Activated gamma-delta T cell (primary cell): ENCODE measurements around the gene KRTAP10-5.
"Not testable (repeated sequence)": the region's sequence is repeated elsewhere in the genome, so short reads cannot be mapped to it uniquely, and the experiment has no call there.

ENCODE experiments used
- DNase-seq: peaks from one replicate; lab custom pipeline; 2025; lab: John Stamatoyannopoulos, UW

The KRTAP10-5 gene

DNA sequence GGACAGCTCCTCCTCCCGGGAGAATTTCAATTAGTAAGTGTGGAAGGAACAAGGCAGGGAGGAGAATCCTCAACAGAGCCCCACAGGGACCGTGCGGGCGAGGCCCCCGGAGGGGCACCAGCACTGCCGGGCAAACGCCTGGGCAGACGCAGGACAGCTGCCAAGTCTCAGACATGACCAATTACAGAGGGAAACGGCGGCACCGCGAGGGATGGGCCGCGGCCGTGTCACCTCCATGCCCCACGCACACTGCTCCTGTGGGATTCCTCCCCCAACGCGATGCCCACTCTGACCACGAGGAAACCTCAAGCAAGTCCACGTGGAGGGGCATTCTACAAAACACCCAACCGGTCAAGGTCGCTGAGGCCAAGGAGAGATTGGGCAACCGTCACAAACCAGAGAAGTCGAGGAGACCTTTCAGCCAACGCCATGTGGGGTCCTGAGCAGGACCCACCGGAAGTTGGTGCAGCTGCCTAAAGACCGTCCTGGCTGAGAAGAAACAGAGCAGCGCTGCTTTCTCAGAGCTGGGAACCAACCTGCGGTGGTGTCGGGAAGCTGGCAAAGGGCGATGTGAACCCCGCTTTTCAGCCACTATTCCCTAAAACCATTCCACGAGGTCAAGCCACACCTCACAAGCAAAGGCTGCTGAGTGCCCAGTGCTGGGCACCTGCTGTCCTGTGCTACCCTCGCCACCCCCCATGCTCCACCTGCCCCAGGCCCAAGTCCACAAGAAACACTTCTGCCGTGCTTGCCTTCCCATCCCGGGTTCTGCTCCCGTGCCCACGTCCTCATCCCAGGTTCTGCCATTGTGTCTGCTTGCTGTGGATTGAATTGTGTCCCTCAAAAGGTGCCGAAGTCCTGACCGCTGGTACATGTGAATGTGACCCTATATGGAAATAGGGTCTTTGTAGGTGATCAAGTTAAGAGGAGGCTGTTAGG is 8.3 kb downstream of the KRTAP10-5 start:
- no peak for DNase-seq

DNA sequence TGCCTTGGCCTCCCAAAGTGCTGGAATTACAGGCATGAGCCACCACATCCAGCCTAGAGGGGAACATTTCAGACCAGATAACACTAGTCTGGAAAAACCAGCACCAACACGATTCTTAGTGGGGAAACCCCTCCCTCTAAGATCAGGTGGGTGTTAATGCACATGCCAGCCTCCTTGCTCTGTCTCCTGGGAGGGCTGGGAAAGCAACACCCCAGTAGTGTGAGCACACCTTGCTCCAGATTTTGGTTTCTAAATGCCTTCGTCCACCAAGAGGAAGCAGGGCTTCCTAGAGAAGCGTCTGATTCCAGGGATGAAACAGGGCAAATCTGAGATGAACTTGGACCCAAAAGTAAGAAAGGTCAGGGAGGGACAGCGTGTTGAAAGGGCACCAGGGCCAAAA is 9.1 kb downstream of the KRTAP10-5 start:
- DNase-seq = no peak

DNA sequence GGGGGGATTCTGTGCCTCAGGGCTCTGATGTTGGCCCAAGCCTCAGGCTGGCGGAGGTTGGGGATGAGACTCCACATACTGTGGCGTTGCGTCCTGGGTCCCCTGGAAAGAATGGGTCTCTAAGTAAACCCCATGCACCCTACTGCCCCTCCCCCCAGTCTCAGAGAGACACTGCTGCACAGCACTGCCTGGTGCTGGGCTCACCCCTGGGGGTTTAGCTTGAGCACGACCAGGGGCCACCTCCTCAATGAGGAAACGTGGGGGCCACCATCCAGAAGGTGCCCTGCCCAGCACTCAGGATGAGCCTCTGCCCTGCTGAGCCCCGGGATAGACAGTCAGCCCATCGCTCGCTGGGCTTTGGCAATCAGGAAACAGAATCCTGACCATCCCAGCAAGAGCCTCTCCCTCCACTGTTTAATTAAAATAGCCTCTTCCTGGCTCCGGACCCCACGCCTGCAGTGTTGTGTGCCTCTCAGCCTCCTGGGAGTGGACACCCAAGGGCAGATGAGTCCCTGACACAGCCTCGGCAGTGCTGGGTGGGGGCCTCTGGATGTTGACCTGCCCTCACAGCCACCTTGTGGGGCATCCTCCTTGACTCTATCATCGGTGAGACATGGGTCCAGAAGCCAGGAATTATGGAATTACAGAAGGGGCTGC is 10.4 kb downstream of the KRTAP10-5 start:
- no peak for DNase-seq

DNA sequence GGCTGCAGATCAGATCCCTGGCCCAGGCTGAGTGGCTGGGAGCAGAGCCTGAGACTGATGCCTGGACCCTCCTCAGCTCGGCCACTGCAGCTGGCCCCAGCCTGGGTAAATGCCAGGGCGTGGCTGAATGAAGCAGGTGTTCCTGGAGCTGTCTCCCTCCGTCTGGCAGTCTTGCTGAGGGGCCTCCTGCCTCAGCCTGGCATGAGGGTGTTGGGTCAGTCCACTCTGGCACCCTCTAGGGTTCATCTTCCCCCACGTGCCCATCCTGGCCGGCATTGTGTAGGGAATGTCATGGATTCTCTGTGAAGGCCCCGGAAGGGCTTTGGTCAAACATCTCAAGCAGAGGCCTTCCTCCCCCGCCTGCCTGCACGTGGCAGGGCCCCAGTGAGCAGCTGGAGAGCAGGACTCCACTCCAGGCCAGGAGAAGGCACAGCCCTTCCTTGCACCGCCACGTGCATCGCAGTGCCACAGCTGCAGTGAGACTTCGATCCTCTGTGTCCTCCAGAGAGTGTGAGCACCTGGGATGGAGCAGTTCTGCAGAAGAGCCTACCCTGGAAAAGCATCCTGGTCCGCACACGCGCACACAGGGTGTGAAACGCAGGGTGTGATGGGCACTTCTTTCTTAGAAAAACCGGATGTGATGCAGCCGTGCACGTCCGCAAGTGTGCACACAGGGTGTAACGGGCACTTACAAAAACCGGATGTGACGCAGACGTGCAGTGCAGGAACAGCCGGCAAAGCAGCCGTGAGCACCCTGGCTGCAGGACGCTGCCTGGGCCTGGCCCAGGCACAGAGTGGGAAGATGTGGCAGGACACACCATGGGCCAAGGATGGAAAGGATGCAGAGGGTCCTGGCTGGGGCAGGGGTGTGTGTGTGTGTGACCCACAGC is 11.5 kb downstream of the KRTAP10-5 start:
- DNase-seq = no peak

DNA sequence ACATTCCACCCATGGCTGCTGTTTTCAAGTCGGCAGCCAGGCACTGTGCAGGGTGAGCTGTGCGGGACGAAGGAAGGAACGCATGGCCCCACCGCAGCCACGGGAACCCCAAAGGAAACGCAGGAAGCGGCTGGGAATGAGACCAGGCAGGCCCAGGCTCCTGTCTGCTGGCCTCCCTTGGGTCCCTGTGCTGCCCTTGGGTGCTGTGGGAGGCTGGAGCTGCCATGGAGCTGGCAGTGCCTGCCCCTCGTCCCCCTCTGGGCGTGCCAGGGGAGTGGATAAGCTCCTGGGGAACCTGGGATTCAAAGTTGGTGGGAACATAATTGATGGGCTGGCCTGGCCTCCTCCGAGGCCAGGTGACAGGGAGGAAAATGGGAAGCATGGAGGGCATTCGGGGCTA is 12.1 kb downstream of the KRTAP10-5 start:
- DNase-seq = no peak

DNA sequence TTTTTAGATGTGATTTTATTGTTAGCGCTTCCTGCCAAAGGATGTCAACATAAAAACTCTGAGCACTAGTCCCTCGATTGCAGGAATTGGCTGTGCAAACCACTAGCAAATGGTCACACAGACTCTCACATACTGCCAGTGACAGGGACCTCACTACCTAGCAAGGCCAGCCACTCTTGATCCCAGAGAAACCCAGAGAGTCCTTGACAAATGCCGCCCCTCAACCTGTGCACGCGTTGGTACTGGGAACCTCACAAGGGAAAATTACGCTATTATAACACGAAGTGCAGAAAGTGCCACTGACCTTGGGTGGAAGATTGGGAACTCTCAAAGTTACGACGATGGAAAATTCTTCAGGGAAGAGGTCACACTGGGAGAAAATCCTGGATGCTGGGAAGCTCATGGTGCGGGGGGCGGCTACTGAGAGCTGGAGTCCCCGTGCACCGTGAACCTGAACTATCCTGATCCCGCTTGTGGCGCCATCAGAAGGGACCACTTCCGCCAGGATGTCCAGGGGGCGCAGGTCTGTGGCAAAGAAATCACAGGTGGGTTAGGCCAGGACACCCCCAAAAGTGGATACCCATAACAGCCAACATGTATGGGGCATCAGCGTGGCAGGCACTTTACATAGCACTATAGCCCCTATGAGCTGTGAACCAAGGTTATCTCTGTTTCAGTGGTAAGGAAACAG is 12.8 kb downstream of the KRTAP10-5 start:
- no peak for DNase-seq

DNA sequence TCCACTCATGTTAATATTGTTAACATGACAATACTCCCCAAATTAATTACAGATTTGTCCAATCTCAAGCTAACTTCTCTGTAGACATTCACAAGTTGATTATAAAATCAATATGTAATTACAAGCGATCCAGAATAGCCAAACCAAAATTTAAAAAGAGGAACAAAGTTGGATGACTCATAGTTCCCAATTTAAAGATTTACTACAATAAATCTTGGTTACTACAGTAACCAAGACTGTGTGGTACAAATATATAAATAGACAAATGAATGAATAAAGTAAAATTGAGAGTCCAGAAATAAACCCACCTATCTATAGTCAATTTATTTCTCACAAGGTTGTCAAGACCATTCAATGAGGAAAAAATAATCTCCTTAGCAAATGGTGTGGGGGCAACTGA is 14.0 kb downstream of the KRTAP10-5 start:
- no peak for DNase-seq

DNA sequence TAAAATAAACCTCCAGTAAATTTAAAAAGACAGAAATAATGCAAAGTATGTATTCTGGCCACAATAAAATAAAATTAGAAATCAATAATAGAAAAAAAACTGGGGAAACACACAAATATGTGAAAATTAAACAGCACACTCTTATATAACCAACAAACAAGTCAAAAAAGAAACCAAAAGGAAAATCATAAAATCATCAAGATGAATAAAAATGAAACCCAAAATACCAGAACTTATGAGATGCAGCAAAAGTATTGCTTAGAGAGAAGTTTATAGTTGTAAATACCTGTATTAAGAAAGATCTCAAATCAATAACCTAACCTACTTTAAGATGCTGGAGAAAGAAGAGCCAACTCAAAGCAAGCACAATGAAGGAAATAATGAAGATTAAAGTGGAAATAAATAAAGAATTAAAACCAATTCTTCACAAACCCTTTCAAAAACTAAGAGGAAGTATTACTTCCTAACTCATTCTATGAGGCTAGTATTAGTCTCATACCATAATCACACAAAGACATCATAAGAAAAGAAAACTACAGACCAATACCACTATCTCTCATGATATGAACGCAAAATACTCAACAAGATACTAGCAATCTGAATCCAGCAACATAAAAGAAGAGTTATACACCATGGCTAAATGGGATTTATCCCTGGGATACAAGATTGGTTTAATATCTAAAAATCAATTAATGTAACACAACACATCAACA is 15.4 kb downstream of the KRTAP10-5 start:
- no peak for DNase-seq

DNA sequence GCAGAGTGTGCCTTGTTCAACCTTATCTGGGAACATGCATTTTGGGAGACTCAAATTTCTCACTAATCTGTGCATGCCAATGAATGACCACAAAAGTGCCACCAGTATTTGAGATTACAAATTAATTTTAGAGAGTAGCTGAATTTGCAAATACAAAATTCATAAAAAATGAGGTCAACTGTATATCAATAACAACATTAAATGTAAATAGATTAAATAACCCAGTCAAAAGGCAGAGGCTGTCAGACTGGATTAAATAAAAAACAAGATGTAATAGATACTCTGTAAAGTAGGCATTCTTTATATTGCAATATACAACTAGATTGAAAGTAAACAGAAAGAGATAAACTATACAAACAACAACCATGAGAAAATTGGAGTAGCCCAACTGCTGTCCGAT is 16.3 kb downstream of the KRTAP10-5 start:
- DNase-seq = no peak

DNA sequence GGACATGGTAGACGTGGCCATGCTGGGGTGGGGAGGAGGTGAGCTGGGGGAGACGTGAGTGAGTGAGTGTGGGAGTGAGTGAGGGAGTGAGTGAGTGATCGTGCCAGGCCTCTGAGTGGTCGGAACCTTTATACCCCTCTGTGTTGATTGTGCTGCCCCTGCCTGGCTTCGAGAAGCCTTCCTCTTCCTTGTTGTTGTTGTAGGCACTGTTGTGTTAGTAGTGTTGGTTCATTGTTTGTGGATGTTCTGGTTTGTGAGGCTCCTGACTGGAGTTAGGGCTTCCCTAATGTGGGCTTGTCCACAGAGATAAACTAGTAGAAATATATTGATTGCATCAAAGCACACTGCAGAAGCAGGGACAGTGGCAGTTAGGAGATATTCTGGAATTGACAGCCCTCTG is 21.7 kb downstream of the KRTAP10-5 start, which contains the start of gene KRTAP10-3:
Gene KRTAP10-3, minus strand, starts transcription at position 101 of the 400 bp plus-strand sequence. Its CDS starts 80 bp downstream, at position 21.
- no peak for DNase-seq

DNA sequence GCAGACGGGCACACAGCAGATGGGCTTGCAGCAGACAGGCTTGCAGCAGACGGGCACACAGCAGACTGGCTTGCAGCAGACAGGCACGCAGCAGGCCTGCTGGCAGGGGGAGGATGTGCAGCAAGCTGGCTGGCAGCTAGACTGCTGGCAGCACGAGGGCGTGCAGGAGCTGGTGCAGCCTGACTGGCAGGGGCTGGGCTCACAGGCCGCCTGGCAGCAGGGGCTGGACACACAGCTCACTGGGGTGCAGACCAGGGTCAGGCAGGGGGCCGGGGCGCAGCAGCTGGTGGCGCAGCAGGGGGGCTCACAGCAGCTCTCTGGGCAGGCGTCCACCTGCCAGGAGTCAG is 22.1 kb downstream of the KRTAP10-5 start:
- DNase-seq = not testable (repeated sequence)

DNA sequence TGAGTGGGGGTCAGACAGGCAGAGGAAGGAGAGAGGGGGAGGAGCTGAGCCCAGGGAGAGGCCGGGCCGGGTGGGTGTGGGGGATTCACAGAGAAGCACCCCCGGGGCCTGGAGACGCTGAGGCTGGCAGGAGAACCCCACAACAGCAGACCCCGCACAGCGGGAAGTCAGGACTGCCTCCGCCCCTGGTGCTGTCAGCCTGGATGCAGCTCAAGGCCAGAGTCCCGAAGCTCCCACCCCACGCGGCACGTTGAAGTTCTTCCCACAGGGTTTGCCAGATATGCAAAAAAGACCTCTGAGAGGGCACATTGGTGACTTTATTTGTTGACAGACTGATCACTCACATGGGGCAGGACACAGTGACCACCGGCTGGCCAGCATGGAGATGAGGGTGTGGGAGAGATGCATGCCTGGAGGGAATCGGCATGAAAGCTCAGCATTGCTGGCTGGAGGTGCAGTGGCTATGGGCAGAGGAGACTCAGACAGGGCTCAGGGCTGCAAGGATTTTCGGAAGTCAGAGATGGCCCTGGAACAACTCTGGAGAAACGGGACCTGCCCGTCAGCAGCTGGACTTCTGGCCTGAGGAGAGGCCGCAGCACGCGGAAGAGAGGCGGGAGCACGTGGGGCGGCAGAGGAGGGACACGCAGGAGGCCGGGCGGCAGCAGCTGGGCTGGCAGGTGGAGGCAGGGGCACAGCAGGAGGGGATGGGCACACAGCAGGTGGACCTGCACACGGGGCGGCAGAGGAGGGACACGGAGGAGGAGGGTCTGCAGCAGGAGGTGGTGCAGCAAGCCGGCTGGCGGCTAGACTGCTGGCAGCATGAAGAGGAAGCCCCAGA is 22.7 kb downstream of the KRTAP10-5 start:
- DNase-seq = no peak

DNA sequence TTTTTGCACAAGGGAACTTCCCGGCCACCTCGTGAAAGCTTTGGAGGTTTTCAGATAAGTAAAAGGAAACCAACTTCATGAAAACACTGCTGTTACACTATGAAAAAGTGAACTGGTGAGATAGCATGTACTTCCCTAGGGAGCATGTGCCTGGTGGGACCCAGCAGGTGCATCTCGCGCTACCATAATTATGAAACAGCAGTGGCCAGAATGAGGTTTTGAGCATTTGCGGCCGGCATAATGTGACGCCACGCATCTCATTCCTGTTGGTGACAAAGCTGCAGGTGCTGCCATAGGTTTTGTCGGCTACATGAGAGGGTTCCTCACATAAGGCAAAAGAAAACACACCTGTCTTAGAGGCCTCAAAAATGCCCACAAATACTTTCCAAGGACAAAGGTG is 23.5 kb downstream of the KRTAP10-5 start:
- no peak for DNase-seq

DNA sequence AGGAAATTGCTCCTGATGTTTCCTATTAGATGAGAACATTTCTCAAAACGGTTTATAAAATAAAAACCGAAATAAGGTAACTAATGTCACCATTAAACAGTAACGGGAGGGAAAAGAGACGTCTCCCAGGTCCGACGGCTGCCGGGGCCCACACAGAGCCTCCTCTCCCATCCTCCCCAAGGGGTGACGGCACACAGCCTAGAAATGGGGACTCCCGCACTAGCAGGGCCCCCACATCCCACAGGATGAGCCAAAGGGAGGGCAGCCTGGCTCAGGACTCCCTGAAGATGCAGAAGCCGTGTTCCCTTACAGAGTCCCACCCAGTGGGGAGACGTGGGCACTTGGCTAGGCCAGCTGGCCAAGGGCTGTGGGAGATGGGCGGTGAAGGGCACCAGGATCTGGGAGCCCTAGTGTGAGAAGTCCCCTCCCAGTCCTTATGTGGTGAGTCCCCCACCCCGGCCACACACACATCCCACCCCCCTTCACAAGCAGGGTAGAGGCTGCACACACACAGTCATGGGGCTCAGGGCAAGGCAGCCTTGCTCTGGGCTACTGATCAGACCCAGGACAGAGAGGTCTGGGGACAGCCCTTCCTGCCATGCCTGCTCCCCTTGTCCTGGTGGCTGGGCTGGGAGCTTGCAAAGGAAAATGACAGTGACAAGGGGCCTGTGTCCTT is 25.1 kb downstream of the KRTAP10-5 start:
- no peak for DNase-seq

DNA sequence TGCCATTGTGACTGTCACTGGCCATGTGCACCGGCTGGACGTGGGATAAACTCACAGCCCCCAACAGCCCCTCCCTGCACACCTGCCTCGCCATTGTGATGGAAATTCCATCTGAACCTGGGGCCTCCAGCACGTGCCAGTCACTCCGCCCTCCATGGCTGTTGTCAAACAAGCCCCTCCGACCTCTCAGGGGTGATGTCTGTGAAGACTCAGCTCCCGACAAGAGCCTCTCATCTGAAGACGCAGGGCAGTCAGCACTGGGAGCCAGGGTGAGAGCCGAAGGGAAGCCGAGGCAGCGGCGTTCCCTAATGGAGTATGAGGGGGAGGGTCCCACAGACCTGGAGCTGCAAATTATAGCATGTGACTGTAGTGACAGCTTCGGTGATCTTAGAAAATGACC is 27.7 kb downstream of the KRTAP10-5 start:
- no peak for DNase-seq

DNA sequence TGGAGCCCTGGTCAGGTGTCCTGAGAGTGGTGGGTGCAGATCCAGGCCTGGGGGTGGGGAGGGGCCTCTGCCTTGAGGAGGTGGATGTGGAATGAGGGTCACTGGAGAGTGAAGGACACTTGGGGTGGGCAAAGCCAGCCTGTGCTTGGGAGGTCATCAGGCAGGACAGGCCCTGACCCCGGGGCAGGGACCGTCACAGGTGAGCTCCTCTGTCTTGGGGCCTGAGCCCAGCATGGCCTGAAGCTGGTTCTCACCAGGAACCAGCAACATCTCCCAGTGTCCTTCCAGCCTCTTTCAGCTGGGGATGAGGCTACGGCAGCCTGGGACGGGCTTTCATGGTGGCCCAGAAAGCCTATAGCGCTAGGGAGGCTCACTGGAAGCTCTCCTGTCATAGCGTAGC is 28.3 kb downstream of the KRTAP10-5 start:
- DNase-seq = no peak

DNA sequence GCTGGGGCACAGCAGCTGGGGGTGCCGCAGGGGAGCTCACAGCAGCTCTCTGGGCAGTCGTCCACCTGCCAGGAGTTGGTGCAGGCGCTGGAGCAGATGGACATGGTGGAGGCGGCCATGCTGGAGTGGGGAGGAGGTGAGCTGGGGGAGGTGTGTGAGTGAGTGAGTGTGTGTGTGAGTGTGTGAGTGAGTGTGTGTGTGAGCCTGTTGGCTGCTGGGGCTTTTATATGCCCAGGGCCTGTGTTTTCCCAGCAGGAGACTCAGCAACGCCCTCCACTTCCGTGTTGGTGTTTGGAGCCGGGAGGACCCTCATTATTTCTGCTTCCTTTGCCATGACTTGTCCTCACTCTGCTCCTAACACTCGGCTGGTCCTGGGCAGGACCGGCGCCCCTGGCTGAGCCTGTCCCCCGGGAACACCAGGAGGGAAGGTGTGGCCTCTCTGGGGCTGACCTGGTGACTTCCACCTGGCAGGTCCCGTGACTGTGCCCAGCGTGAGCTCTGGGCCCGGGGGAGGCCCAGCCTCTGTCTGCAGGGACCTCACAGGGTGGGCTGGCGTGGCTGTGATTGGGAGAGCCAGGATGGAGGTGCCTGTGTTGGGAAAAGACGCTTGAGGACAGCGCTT is 29.0 kb downstream of the KRTAP10-5 start, which contains the start of gene KRTAP10-2:
Gene KRTAP10-2, minus strand, starts transcription at position 166 of the 622 bp plus-strand sequence. Its CDS starts 47 bp downstream, at position 119.
- DNase-seq = no peak

DNA sequence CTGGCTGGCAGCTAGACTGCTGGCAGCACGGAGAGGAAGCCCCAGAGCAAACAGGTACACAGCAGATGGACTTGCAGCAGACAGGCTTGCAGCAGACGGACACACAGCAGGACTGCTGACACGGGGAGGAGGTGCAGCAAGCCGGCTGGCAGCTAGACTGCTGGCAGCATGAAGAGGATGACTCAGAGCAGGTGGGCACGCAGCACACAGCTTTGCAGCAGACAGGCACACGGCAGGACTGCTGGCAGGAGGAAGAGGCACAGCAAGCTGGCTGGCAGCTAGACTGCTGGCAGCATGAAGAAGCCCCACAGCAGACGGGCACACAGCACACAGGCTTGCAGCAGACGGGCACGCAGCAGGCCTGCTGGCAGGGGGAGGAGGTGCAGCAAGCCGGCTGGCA is 29.6 kb downstream of the KRTAP10-5 start:
- DNase-seq = no peak

DNA sequence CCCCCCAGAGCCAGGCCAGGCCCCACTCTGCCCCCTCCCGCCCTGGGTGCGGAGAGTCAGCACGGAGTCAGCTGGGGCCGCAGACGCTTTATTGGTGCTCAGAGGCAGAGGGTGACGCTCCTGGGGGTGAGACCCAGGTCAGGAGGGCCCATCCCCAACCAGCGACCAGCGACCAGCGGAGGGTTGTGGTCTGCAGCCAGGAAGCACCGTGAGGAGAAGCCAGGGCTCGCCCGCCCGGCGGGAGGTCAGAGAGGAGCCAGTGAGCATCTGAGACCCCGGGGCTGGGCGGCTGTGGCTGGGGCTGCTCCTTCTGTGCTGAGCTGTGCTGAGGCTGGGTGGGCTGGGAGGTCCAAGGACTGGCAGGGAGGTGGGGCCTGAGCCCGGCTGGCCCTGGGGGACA is 30.1 kb downstream of the KRTAP10-5 start:
- not testable (repeated sequence) for DNase-seq
